ENCODE data around the gene DIRAS1. TPM values are rescaled to one million over a fixed set of nuclear protein-coding genes. Genes with fewer than 3 reads are reported as not detected.

DIRAS1 gene
- total and polyA plus RNA-seq, 2 of the 8 experiments (the other 6 are each of a cell fraction or from before 2014, with no cell fraction given): 20.2 to 22.3 TPM

DNA sequence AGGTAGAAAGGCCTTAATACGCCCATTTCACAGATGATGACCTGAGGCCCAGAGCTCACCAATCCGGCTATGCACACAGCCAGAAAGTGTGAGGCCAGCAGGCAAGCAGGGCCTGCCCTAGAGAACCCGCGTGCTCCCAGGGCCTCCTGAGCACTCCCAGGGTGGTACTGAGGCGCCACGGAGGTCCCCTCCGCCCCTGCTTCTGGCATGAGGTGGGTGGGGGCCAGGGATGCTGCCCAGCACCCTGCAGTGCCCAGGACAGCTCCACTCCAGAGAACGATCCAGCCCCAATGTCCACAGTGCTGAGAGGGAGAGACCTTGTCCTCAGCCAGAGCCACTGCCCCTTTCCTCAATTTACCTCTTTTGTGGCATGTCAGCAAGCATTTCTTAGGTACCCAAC is 48.0 kb upstream of the DIRAS1 start:
- Histone ChIP-seq H4K5ac (ENCODE audit: insufficient read length, low read depth, low read length) (no peak overlapping the region), H3K4me1 (replicated peaks in 1 of 4; ENCODE audit: control insufficient read depth in 3 of 4, insufficient read depth in 4 of 4, low read length in 3 of 4) (no peaks in the 10 kb centered on the region; a peak in 1 of 7 replicates), H3K4me2 (ENCODE audit: insufficient read depth in 1 of 2, low read depth in 2 of 2, low read length in 2 of 2) (no peak overlapping the region), H3K23ac (ENCODE audit: insufficient read length) (no peak overlapping the region), H3K79me2 (ENCODE audit: control insufficient read depth in 1 of 2, insufficient read depth in 2 of 2, low read length in 2 of 2) (peaks cover 15 to 47% of the 10 kb centered on the region in 2 experiments), H3K36me3 (ENCODE audit: control insufficient read depth in 2 of 4, insufficient read depth in 4 of 4, low read length in 3 of 4) (peaks cover 7 to 23% (median 15%) of the 10 kb centered on the region in 4 experiments; a peak in 7 of 8 replicates), H3K23me2 (ENCODE audit: low read depth, low read length) (no peaks in the 10 kb centered on the region), H4K8ac (ENCODE audit: extremely low read depth, insufficient read depth, low read length) (no peak overlapping the region), H3K9ac (replicated peaks in 1 of 4; ENCODE audit: extremely low read depth in 1 of 4, low read depth in 3 of 4, low read length in 3 of 4) (no peak overlapping the region), H3K27ac (ENCODE audit: low read depth, low read length) (no peak overlapping the region), H2BK15ac (ENCODE audit: low read length) (no peak overlapping the region), H4K91ac (replicated peaks; ENCODE audit: insufficient read length, low read length) (no peak overlapping the region), H2BK5ac (ENCODE audit: low read depth, low read length) (no peak overlapping the region), H3K56ac (replicated peaks; ENCODE audit: insufficient read length, low read depth, low read length) (no peak overlapping the region), H3K18ac (ENCODE audit: extremely low read depth, low read length) (no peak overlapping the region), H3K79me1 (ENCODE audit: low read depth, low read length) (peaks cover 12% of the 10 kb centered on the region), H3K14ac (ENCODE audit: insufficient read length) (no peak overlapping the region), H3K27me3 (replicated peaks in 1 of 4; ENCODE audit: control insufficient read depth in 3 of 4, extremely low read depth in 1 of 4, insufficient read depth in 3 of 4, low read length in 3 of 4) (no peaks in the 10 kb centered on the region), H2BK12ac (ENCODE audit: low read depth, low read length) (no peak overlapping the region), H3K4me3 (ENCODE audit: extremely low read depth in 1 of 4, insufficient read depth in 2 of 4, low read depth in 3 of 4, low read length in 4 of 4) (no peak overlapping the region), H2AFZ (ENCODE audit: low read length) (no peak overlapping the region), H2BK20ac (ENCODE audit: low read length) (no peak overlapping the region), H4K20me1 (replicated peaks in 1 of 2; ENCODE audit: control insufficient read depth in 1 of 2, insufficient read depth in 2 of 2, low read length in 2 of 2) (peaks cover 16 to 35% of the 10 kb centered on the region in 2 experiments), H2BK120ac (replicated peaks; ENCODE audit: low read depth, low read length) (no peak overlapping the region), H3K9me3 (ENCODE audit: insufficient read depth in 2 of 2, low read depth in 1 of 2, low read length in 1 of 2) (no peaks in the 10 kb centered on the region), H2AK5ac (ENCODE audit: low read depth, low read length) (no peak overlapping the region), H3K4ac (replicated peaks; ENCODE audit: insufficient read length, low read depth, low read length) (no peak overlapping the region)
- DNase-seq (ENCODE audit: low read depth in 1 of 2, low spot score in 2 of 2) (no peak), FAIRE-seq (no peak)
- 88% methylated on average over 8 of the region's 8 CpGs; no CpG with 5 or more reads in 1 of the 2 experiments for WGBS, 2 experiments (ENCODE audit: extremely low coverage in 1 of 2, insufficient coverage in 1 of 2, insufficient read length in 1 of 2, insufficient replicate concordance in 2 of 2, low coverage in 1 of 2, low lambda C conversion rate in 2 of 2, missing lambda C conversion rate in 1 of 2)
- POLR2A ChIA-PET (ENCODE audit: partially characterized antibody): interaction anchor here (1.2 kb wide), 1 partner anchor 14 kb away, joined by 3 read pairs; no protein-coding TSS in a partner anchor
- CTCF ChIA-PET (ENCODE audit: partially characterized antibody): interaction anchor here (1.0 to 1.2 kb wide), 4 partner anchors 10 to 182 kb away, joined by 3 to 6 read pairs (median 4); no protein-coding TSS in a partner anchor
- TF ChIP-seq SUZ12 (IDR thresholded peaks at IDR 0.05; ENCODE audit: low read length) (no peak), TAF1 (IDR thresholded peaks at IDR 0.05; ENCODE audit: low read depth, low read length) (no peak), POLR2A (IDR thresholded peaks at IDR 0.05; ENCODE audit: control extremely low read depth in 1 of 2, low read depth in 2 of 2, low read length in 2 of 2) (no peak), GTF2F1 (IDR thresholded peaks at IDR 0.05; ENCODE audit: borderline replicate concordance, low read depth, low read length) (no peak), CTBP2 (IDR thresholded peaks at IDR 0.05; ENCODE audit: borderline replicate concordance, insufficient read depth, insufficient read length, low read length) (no peak), JUND (IDR thresholded peaks at IDR 0.05; ENCODE audit: low read length) (no peak), RXRA (IDR thresholded peaks at IDR 0.05; ENCODE audit: insufficient read depth, low read depth, low read length) (no peak), JUN (IDR thresholded peaks at IDR 0.05; ENCODE audit: low read depth, low read length) (no peak), KDM1A (IDR thresholded peaks at IDR 0.05; ENCODE audit: borderline replicate concordance, low read length) (no peak)
- TF ChIP-seq, protein P1, sequence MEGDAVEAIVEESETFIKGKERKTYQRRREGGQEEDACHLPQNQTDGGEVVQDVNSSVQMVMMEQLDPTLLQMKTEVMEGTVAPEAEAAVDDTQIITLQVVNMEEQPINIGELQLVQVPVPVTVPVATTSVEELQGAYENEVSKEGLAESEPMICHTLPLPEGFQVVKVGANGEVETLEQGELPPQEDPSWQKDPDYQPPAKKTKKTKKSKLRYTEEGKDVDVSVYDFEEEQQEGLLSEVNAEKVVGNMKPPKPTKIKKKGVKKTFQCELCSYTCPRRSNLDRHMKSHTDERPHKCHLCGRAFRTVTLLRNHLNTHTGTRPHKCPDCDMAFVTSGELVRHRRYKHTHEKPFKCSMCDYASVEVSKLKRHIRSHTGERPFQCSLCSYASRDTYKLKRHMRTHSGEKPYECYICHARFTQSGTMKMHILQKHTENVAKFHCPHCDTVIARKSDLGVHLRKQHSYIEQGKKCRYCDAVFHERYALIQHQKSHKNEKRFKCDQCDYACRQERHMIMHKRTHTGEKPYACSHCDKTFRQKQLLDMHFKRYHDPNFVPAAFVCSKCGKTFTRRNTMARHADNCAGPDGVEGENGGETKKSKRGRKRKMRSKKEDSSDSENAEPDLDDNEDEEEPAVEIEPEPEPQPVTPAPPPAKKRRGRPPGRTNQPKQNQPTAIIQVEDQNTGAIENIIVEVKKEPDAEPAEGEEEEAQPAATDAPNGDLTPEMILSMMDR (IDR thresholded peaks at IDR 0.05; ENCODE audit: control extremely low read depth in 1 of 3, insufficient read depth in 1 of 3, low read depth in 1 of 3, low read length in 3 of 3): no peak
- TF ChIP-seq, protein P2, sequence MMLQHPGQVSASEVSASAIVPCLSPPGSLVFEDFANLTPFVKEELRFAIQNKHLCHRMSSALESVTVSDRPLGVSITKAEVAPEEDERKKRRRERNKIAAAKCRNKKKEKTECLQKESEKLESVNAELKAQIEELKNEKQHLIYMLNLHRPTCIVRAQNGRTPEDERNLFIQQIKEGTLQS (IDR thresholded peaks at IDR 0.05; ENCODE audit: insufficient read depth, low read depth, low read length): no peak

Measured in H1 (cell line).